SK-N-DZ (cell line): ENCODE results near the gene NELL1.

Source experiments
- DNase-seq: peaks from one replicate; pipeline ENCODE4 v3.0.0-alpha.2; 2015; ENCODE audit warnings: low spot score

Gene NELL1

GRCh38 chr11:21412652-21413383 lies 743.4 kb downstream of the NELL1 start:
- peak; percentile 10 for DNase-seq

DNA sequence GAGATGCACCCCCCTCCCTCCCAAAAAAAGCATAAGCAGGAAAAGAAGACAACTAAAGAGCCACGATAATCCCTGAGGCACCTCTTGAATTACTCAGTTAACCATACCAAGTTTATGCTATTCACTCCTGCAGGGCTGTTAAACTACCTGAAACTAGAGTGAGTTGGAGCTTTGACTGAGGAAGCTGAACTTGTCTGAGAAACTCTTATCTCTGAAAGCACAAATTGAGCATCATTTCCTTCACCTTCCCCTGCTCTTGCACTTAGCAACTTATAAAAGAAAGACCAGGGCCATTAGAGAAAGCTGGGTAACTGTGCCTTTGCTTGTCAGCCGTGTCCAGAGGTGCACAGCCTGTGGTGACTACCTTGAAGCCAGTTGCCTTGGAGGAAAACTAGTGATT lies 745.6 kb downstream of the NELL1 start:
- no peak for DNase-seq

GRCh38 chr11:21415606-21416005 lies 746.2 kb downstream of the NELL1 start:
- DNase-seq = no peak

DNA sequence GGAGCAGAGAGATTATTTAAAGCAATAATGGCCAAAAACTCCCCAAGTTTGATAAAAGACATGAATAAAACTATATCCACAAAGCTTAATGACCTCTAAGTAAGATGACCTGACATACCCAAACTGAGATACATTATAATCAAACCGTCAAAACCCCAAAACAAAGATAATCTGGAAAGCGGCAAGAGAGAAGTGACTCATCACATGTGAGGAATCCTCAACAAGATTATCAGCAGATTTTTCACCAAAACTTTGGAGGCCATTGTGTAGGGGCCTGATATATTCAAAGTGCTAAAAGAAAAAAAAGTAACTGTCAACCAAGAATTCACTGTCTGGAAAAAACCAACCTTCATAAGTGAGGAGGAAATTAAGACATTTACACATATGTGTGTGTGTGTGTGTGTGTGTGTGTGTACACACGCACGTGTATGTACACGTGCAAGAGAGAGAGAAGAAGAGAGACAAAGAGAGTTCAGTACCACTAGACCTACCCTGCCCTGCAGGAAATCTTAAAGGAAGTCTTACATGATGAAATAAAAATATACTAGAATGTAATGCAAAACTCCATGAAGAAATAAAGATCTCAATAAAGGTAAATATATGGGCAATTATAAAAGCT lies 752.4 kb downstream of the NELL1 start:
- DNase-seq = no peak

DNA sequence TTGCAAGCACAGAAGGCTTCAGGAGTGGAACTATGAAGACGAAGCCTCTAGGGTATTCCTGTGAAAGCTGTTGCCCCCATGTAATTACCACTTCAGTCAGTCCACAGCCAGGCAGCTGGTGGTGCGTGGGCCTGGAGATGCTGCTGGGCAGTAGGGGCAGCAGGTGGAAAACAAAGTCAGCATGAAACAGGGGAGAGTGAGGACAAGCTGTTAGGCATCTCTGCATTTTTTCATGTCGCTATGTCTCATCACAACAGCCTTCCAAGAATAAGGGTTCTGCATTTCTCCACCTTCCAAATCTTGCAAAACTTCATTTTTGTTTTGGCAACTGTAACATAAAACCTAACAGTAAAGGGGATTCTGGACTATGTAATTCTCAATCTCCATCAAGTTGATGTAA lies 757.5 kb downstream of the NELL1 start:
- no peak for DNase-seq

GRCh38 chr11:21427726-21428125 lies 758.3 kb downstream of the NELL1 start:
- DNase-seq = no peak

DNA sequence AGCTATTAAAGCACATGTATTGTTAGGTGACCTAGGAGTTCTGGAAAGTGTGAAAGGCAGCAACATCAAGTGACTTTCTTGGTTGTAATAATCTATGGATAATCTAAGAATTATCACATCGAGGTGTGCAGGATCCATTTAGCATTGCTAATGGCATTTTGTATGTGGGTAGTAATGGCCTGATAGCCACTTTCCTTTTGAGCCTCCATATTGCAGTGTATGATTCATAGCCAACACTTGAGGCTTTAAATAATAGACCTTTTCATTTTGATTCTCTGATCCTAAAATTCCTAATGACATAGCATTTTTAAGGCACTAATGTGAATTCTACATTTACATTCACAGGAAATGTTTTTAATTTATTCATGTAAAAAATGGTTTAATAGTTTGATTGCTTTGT lies 759.4 kb downstream of the NELL1 start:
- DNase-seq = no peak

DNA sequence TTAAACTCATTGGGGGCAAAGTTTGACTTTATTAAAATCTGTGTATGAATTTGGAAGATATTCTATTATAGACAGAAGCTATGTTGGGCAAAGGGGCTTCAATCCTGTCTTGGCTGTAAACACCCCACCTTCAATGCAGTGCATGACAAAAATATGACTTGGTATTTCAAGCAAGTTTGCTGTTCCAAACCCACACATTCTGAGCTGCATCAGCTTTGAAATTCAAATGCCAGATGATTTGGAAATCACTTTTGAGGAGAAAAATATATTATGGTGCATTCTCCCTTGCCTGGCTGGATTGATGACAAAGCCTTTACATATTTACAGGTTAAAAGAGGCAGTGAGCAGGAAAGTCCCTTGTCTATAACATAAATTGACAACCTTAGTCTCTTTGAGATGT lies 760.0 kb downstream of the NELL1 start:
- DNase-seq = no peak

- no peak for DNase-seq
These were observed 761.2 kb downstream of the NELL1 start for GRCh38 chr11:21430537-21430936.

- no peak for DNase-seq
These were observed 777.7 kb downstream of the NELL1 start for GRCh38 chr11:21446939-21447590.

GRCh38 chr11:21447871-21448270 lies 778.5 kb downstream of the NELL1 start:
- DNase-seq = no peak

DNA sequence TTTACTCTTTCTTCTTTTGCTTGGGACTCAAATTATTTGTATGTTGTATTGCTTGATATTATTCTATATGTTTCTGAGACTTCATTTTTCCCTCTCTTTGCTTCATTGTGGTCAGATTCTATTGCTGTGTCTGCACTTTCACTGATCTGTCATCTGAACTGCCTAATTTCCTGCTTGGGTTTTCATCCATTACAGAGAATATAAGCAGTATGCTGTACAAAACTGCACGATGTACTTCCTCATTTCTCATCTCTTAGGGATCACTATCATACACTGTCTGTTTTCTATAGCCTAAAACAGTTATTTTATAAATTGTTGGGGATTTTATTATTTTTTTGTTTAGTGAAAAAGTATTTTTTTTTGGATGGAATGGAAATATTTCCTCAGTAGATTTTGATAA lies 786.8 kb downstream of the NELL1 start:
- no peak for DNase-seq

DNA sequence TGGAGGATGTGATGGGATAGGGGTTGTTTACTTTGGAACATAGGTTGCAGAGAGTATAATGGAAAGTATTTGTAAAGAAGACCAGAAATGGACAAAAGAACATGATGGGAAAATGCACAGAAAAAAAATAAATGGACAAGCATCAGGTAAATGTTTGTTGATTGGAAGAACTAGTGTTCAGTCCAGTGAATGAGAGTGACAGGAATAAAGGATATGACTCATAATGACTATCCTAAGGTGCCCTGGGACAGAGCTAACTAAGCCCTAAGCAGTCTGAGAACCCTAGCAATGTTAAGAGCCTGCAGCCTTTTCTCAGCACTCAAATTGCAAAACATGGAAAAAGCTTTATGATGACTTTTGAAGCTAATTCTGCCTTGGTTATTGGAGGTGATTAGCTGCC lies 790.7 kb downstream of the NELL1 start:
- no peak for DNase-seq

GRCh38 chr11:21461701-21462100 lies 792.3 kb downstream of the NELL1 start:
- no peak for DNase-seq

DNA sequence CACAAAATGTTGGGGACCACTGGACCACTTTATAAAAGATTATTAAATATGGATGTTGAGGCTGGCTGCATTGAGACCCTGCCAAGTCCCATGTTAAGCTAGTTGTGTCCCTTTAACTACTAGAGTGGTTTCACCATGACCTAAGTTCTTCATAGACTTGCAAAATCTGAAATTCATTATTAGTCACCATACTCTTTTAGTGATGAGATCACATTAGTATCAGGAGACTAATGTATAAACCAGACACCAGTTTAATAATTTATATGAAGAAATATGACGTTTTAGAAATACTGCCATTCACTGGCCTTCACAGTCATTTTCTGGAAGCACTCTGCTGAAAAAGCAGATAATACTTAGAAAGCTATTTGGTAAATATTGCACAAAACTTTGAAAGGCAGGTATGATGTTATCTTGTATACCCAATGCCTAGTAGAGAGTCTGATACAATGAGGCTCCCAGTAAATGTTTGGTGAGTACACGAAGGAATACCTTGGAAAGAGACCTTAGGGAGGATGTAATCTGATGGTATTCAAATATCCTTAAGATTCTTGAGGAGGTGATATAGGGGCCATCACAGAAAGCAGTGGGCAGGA lies 795.3 kb downstream of the NELL1 start:
- DNase-seq = no peak

DNA sequence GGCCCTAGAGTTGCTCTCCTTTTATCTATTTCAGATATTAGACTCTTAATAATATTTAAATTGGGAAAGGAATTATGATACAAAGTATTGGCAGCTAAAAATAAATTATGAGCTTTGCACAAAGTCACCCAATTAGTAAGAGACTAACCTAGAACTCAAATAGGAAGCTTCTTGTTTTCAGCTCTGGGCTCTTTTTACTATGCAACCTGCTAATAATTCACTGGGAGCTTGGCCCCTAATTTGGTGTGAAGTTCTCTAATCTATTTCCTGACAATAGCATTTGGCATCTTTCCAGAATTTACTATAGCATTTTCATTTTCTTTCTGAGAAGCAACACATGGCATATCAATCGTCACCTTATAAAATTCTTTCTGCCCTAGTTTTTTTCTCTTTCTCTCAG lies 795.8 kb downstream of the NELL1 start:
- no peak for DNase-seq

DNA sequence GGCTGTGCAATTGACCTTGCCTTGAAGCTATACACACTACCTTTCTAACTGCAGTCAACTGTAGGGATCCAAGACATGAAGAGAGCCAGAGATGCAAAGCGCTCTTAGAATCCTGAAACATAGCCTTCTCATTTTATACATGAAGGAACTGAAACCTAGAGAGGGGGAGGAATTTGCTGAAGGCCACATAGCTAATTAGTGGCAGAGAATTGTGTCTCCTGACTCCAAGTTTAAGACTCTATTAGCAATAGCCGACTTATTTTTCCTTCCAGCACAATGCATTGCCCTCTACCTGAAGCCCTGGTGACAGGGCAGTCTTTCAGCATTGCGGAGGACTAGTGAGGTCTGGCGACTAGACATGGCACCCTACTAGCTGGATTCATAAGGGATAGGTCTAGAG lies 796.5 kb downstream of the NELL1 start:
- DNase-seq = no peak

- DNase-seq = no peak
These were observed 801.1 kb downstream of the NELL1 start for GRCh38 chr11:21470521-21470920.

- DNase-seq = no peak
These were observed 802.9 kb downstream of the NELL1 start for GRCh38 chr11:21472261-21472660.

GRCh38 chr11:21474529-21474928 lies 805.1 kb downstream of the NELL1 start:
- no peak for DNase-seq

GRCh38 chr11:21475276-21475675 lies 805.9 kb downstream of the NELL1 start:
- peak; percentile 4 for DNase-seq

- no peak for DNase-seq
These were observed 807.2 kb downstream of the NELL1 start for GRCh38 chr11:21476588-21476987.

GRCh38 chr11:21480240-21480639 lies 810.9 kb downstream of the NELL1 start:
- no peak for DNase-seq
